Smooth muscle cell (in vitro differentiated cells): ENCODE results near the gene OR6B1. TPM values are rescaled to one million over a fixed set of nuclear protein-coding genes. Genes with fewer than 3 reads are reported as not detected.

Experiments
- DNase-seq: peaks from one replicate; lab custom pipeline; 2025; ENCODE audit not compliant: unreplicated experiment; lab: John Stamatoyannopoulos, UW
- H2AFZ ChIP-seq: fragments of 200-600 bp; sonication (generic); 2 replicates; pipeline ENCODE4 v1.6.0; 2016; ENCODE audit warnings: antibody characterized with exemption, low read depth, mild to moderate bottlenecking
- H3F3A ChIP-seq: fragments of 200-600 bp; sonication (generic); 2 replicates; pipeline ENCODE4 v1.6.0; 2017; ENCODE audit warnings: antibody characterized with exemption, low read depth
- H3K27ac ChIP-seq: fragments of 200-600 bp; sonication (generic); 2 replicates; pipeline ENCODE4 v1.5.1; 2016; ENCODE audit warnings: low read depth, mild to moderate bottlenecking
- H3K27me3 ChIP-seq: fragments of 200-600 bp; sonication (generic); 2 replicates; pipeline ENCODE4 v1.6.1; 2016; ENCODE audit warnings: low read depth, mild to moderate bottlenecking
- H3K36me3 ChIP-seq: fragments of 200-600 bp; sonication (generic); 2 replicates; pipeline ENCODE4 v1.5.1; 2016; ENCODE audit warnings: low read depth
- H3K4me1 ChIP-seq: fragments of 200-600 bp; sonication (generic); 2 replicates; pipeline ENCODE4 v1.5.1; 2016; ENCODE audit warnings: low read depth
- H3K4me2 ChIP-seq: fragments of 200-600 bp; sonication (generic); 2 replicates; pipeline ENCODE4 v1.6.0; 2016; ENCODE audit warnings: mild to moderate bottlenecking
- H3K4me3 ChIP-seq: fragments of 200-600 bp; sonication (generic); 2 replicates; pipeline ENCODE4 v1.5.1; 2016; ENCODE audit warnings: mild to moderate bottlenecking
- H3K79me2 ChIP-seq: fragments of 200-600 bp; sonication (generic); 2 replicates; pipeline ENCODE4 v1.6.0; 2016; ENCODE audit warnings: low read depth, mild to moderate bottlenecking
- H3K9ac ChIP-seq: fragments of 200-600 bp; sonication (generic); 2 replicates; pipeline ENCODE4 v1.6.0; 2016; ENCODE audit warnings: low read depth
- H3K9me3 ChIP-seq: fragments of 200-600 bp; sonication (generic); replicated peaks from 2 replicates; pipeline ENCODE4 v1.5.1; 2016; ENCODE audit warnings: low read depth
- H4K20me1 ChIP-seq: fragments of 200-600 bp; sonication (generic); 2 replicates; pipeline ENCODE4 v1.6.0; 2016; ENCODE audit warnings: low read depth
- CTCF ChIP-seq: fragments of 200-600 bp; sonication (generic); IDR thresholded peaks from 2 replicates; pipeline ENCODE4 v1.5.1; 2017; ENCODE audit warnings: borderline replicate concordance, mild to moderate bottlenecking, antibody characterized with exemption; ENCODE audit not compliant: insufficient read depth, poor library complexity, severe bottlenecking
- WGBS: methylation state at CpG from one replicate; pipeline ENCODE4 v1.1.7; 2016; ENCODE audit warnings: low lambda C conversion rate; 5-methylcytosine and 5-hydroxymethylcytosine counted together
- polyA plus RNA-seq: library from polyadenylated mRNA; unstranded; fragments of >200 nt; fragmentation: Nextera tagmentation; extraction: Ambion mirVana; gene quantifications from 2 replicates; pipeline ENCODE4 v1.2.1, GENCODE V29; 2016
- total RNA-seq: library from RNA; depleted of rRNA; stranded (reverse); fragments of >200 nt; gene quantifications from 2 replicates; pipeline ENCODE4 v1.2.3, GENCODE V29; 2014

Gene OR6B1
- total and polyA plus RNA-seq, 2 experiments from 2014 or later: not detected

- no peaks in the 10 kb centered on the region for H3K79me2 ChIP-seq
- no peak overlapping the region for H3K9ac ChIP-seq
- no peak for TF ChIP-seq CTCF
- H3K27ac ChIP-seq: no peak overlapping the region
- H3K4me3 ChIP-seq: no peak overlapping the region
- H3F3A ChIP-seq: no peaks in the 10 kb centered on the region
- no peaks in the 10 kb centered on the region for H3K9me3 ChIP-seq
- H3K4me2 ChIP-seq: no peak overlapping the region
- 87% methylated on average over 3 of the region's 3 CpGs for WGBS
- H3K4me1 ChIP-seq: no peaks in the 10 kb centered on the region
- H2AFZ ChIP-seq: no peak overlapping the region
- H3K27me3 ChIP-seq: no peaks in the 10 kb centered on the region
- H4K20me1 ChIP-seq: no peaks in the 10 kb centered on the region
- no peak for DNase-seq
- H3K36me3 ChIP-seq: no peaks in the 10 kb centered on the region
These were observed 41.3 kb upstream of the OR6B1 start for GRCh38 chr7:143958781-143959180.

GRCh38 chr7:143960813-143961610, 39.1 kb upstream of the OR6B1 start:
- H3K79me2 ChIP-seq: no peaks in the 10 kb centered on the region
- no peak for DNase-seq
- H3K9ac ChIP-seq: no peak overlapping the region
- H4K20me1 ChIP-seq: no peaks in the 10 kb centered on the region
- no peaks in the 10 kb centered on the region for H3K4me1 ChIP-seq
- WGBS: 80% methylated on average over 5 of the region's 5 CpGs
- no peak overlapping the region for H2AFZ ChIP-seq
- H3K4me3 ChIP-seq: no peak overlapping the region
- peaks cover 4% of the 10 kb centered on the region for H3F3A ChIP-seq
- H3K9me3 ChIP-seq: no peaks in the 10 kb centered on the region
- no peak for TF ChIP-seq CTCF
- H3K4me2 ChIP-seq: no peak overlapping the region
- no peaks in the 10 kb centered on the region for H3K36me3 ChIP-seq
- H3K27ac ChIP-seq: no peak overlapping the region
- H3K27me3 ChIP-seq: no peaks in the 10 kb centered on the region

- no peaks in the 10 kb centered on the region for H3K4me1 ChIP-seq
- H3K79me2 ChIP-seq: no peaks in the 10 kb centered on the region
- peaks cover 4% of the 10 kb centered on the region for H3F3A ChIP-seq
- H3K27ac ChIP-seq: peak overlapping the region; percentile 28
- H3K4me2 ChIP-seq: peak overlapping the region; percentile 15
- TF ChIP-seq CTCF: no peak
- DNase-seq: no peak
- 33% methylated on average over 2 of the region's 2 CpGs for WGBS
- H2AFZ ChIP-seq: peak overlapping the region; percentile 96
- no peaks in the 10 kb centered on the region for H4K20me1 ChIP-seq
- H3K9me3 ChIP-seq: no peaks in the 10 kb centered on the region
- no peaks in the 10 kb centered on the region for H3K27me3 ChIP-seq
- no peaks in the 10 kb centered on the region for H3K36me3 ChIP-seq
- no peak overlapping the region for H3K9ac ChIP-seq
- no peak overlapping the region for H3K4me3 ChIP-seq
These were observed 34.8 kb upstream of the OR6B1 start for GRCh38 chr7:143965280-143965679.

GRCh38 chr7:143967398-143967797, 32.7 kb upstream of the OR6B1 start:
- 90% methylated on average over 4 of the region's 4 CpGs for WGBS
- Histone ChIP-seq H2AFZ (no peak overlapping the region), H3K9ac (no peak overlapping the region), H3K79me2 (no peaks in the 10 kb centered on the region), H3K36me3 (no peaks in the 10 kb centered on the region), H3K27me3 (no peaks in the 10 kb centered on the region), H3K9me3 (no peaks in the 10 kb centered on the region), H3K4me2 (no peak overlapping the region), H3K4me1 (no peaks in the 10 kb centered on the region), H3K27ac (no peak overlapping the region), H3K4me3 (no peak overlapping the region), H3F3A (peaks cover 4% of the 10 kb centered on the region), H4K20me1 (no peaks in the 10 kb centered on the region)
- no peak for TF ChIP-seq CTCF
- no peak for DNase-seq
